Amniotic stem cell (primary cell): Measurements from ENCODE around the gene CTU2.

Source experiments
- DNase-seq: peaks from one replicate; lab custom pipeline; 2025; lab: John Stamatoyannopoulos, UW

Gene CTU2

GRCh38 chr16:88730632-88731607, 24.6 kb downstream of the CTU2 start:
- DNase-seq = no peak

GRCh38 chr16:88731699-88732098, 25.4 kb downstream of the CTU2 start:
- DNase-seq = no peak

- DNase-seq = no peak
These were observed 26.1 kb downstream of the CTU2 start for GRCh38 chr16:88732172-88732960.

GRCh38 chr16:88732961-88733294, 26.6 kb downstream of the CTU2 start:
- no peak for DNase-seq

GRCh38 chr16:88733630-88734360, 27.5 kb downstream of the CTU2 start:
- DNase-seq = no peak

GRCh38 chr16:88734361-88734728, 28.0 kb downstream of the CTU2 start:
- DNase-seq = no peak

GRCh38 chr16:88735121-88735520, 28.8 kb downstream of the CTU2 start:
- DNase-seq = no peak

- no peak for DNase-seq
These were observed 29.3 kb downstream of the CTU2 start for GRCh38 chr16:88735616-88736015.

GRCh38 chr16:88736088-88736487, 29.8 kb downstream of the CTU2 start:
- no peak for DNase-seq

- DNase-seq = no peak
These were observed 30.2 kb downstream of the CTU2 start for GRCh38 chr16:88736496-88736895.

- DNase-seq = peak; percentile 22
These were observed 31.2 kb downstream of the CTU2 start for GRCh38 chr16:88737298-88738150.

GRCh38 chr16:88738151-88739084, 32.1 kb downstream of the CTU2 start:
- no peak for DNase-seq

GRCh38 chr16:88739139-88739976, 33.1 kb downstream of the CTU2 start:
- DNase-seq = no peak

GRCh38 chr16:88739977-88740726, 33.8 kb downstream of the CTU2 start:
- no peak for DNase-seq

GRCh38 chr16:88740727-88741055, 34.4 kb downstream of the CTU2 start:
- DNase-seq = no peak

GRCh38 chr16:88741368-88741767, 35.1 kb downstream of the CTU2 start:
- DNase-seq = no peak

- DNase-seq = no peak
These were observed 36.7 kb downstream of the CTU2 start for GRCh38 chr16:88742896-88743605.
